ENCODE data around the gene SRGAP1. TPM values are rescaled to one million over a fixed set of nuclear protein-coding genes. Genes with fewer than 3 reads are reported as not detected.

Gene SRGAP1
- total RNA-seq, 4 donors from 2014 or later = 7.6 to 17.5 (median 14.6) TPM

DNA sequence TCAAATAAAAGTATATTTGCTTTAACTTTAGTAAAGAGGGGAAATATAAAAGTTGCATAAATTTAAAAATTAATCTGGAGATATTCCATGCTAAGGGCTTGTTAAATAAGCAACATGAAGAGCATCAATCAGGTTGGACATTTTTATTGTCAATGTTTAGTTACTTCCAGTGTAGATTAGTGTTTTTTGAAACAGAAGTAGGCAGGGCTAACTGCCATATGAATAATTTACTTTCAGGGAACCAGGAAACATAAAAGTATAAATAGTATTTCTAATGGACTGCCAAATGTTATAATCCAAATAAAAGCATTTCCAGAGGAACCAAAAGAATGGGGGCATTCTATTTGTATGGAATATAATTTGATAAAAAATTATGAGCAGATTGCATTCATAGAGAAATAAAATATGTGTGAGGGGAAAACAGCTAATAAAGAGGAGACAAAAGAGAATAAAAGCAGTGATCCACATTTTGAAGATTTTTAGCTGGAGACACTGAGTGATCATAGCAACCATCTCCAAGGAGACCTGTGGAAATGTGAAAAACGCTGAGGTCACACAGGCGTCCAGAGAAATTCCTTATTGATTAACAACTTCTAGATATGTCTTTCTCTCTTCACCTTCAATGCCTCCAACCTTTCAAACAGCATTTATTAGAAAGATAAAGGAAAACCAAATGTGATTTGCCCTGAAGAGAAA is 70.8 kb downstream of the SRGAP1 start:
- DNase-seq (ENCODE audit: extremely low spot score) = no peak
- 28% methylated on average over 2 of the region's 2 CpGs for WGBS
- no peaks in the 10 kb centered on the region for H3K36me3 ChIP-seq
- intact Hi-C loops (cut with DNase I) = no loop called here
- TF ChIP-seq, protein P1, sequence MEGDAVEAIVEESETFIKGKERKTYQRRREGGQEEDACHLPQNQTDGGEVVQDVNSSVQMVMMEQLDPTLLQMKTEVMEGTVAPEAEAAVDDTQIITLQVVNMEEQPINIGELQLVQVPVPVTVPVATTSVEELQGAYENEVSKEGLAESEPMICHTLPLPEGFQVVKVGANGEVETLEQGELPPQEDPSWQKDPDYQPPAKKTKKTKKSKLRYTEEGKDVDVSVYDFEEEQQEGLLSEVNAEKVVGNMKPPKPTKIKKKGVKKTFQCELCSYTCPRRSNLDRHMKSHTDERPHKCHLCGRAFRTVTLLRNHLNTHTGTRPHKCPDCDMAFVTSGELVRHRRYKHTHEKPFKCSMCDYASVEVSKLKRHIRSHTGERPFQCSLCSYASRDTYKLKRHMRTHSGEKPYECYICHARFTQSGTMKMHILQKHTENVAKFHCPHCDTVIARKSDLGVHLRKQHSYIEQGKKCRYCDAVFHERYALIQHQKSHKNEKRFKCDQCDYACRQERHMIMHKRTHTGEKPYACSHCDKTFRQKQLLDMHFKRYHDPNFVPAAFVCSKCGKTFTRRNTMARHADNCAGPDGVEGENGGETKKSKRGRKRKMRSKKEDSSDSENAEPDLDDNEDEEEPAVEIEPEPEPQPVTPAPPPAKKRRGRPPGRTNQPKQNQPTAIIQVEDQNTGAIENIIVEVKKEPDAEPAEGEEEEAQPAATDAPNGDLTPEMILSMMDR (IDR thresholded peaks at IDR 0.05) = no peak
- TF ChIP-seq EP300 (IDR thresholded peaks at IDR 0.05) (no peak), POLR2AphosphoS5 (IDR thresholded peaks at IDR 0.05) (no peak), POLR2A (IDR thresholded peaks at IDR 0.05; ENCODE audit: low read depth) (no peak)
- H3K27me3 ChIP-seq = no peaks in the 10 kb centered on the region
- H3K4me1 ChIP-seq = peaks cover 17 to 51% (median 42%) of the 10 kb centered on the region in 4 donors
- no peak overlapping the region for H3K27ac ChIP-seq (replicated peaks in 1 of 4)
- H3K4me3 ChIP-seq = no peak overlapping the region
- H3K9me3 ChIP-seq = no peaks in the 10 kb centered on the region

DNA sequence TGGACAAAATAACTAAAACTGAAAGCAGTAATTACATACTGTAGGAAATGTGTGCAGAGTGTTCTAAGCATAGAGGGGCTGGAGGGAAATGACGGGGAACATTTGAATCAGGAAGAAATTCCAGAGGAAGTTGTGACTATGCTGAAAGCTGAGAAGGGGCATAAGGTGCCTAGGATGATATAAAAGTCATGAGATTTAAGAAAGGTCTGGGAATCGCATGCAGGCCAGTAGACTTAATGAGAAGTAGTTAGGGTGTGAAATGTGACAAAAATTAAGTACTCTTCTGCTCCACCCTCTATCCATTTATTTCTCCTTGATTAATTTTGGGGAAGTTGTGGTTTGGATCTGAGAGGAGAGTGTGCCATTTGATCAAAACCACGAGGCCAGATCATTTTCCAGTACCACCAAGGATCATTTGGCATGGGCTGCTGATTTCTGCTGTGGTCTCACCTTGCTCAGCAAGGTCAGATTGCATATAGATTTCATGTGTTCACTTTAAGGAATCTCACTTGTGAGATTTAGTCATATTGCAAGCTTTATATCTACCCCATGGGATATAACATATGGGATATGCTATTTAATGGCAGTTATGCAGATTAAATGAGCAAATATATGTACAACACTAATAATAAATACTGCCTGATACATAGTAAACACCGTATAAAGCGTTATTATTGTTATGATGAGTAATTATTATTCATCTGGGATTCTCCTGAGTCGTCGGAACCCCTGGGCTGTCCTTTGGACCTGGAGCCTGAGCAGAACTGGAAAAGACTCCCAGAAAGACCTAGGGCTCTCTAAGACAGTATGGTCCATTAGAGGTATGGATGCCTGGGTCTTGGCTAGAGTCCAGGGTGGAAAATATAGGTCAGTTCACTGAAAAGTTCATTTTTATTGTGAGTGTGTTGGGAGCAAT is 72.3 kb downstream of the SRGAP1 start:
- Histone ChIP-seq H3K4me3 (no peak overlapping the region), H3K27ac (replicated peaks in 1 of 4) (peak overlapping the region in 2 of 4 donors; percentile 25 to 34), H3K4me1 (peaks cover 11 to 46% (median 42%) of the 10 kb centered on the region in 4 donors), H3K36me3 (no peaks in the 10 kb centered on the region), H3K27me3 (no peaks in the 10 kb centered on the region), H3K9me3 (no peaks in the 10 kb centered on the region)
- intact Hi-C loops (cut with DNase I) = no loop called here
- no peak for DNase-seq (ENCODE audit: extremely low spot score)
- WGBS = 73% methylated on average over 7 of the region's 7 CpGs
- TF ChIP-seq POLR2A (IDR thresholded peaks at IDR 0.05; ENCODE audit: low read depth) (no peak), EP300 (IDR thresholded peaks at IDR 0.05) (no peak), POLR2AphosphoS5 (IDR thresholded peaks at IDR 0.05) (no peak)
- TF ChIP-seq, protein P1 (IDR thresholded peaks at IDR 0.05) = no peak

DNA sequence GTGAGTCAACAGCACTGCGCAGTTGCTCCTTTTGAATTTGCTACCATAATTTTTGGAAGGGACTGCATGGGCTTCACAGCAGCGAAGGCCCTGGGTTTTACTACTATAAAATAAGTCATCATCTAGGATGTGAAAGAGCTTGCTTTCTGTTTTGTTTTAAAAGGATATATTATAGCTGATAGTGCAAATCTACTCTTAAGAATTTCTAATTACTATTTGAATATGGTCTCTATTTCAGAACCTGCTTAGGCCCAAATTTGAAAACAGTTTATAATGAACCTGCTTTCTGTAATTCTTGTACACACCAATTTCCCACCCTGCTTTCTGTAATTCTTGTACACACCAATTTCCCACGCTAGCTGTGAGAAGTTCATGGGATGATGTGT is 73.0 kb downstream of the SRGAP1 start:
- TF ChIP-seq, protein P1 (IDR thresholded peaks at IDR 0.05) = no peak
- TF ChIP-seq EP300 (IDR thresholded peaks at IDR 0.05) = no peak
- no peak for TF ChIP-seq POLR2A (IDR thresholded peaks at IDR 0.05; ENCODE audit: low read depth)
- TF ChIP-seq POLR2AphosphoS5 (IDR thresholded peaks at IDR 0.05) = no peak
- no peak overlapping the region for H3K4me3 ChIP-seq
- H3K36me3 ChIP-seq = no peaks in the 10 kb centered on the region
- H3K27me3 ChIP-seq = no peaks in the 10 kb centered on the region
- 93% methylated on average over 3 of the region's 3 CpGs for WGBS
- no peaks in the 10 kb centered on the region for H3K9me3 ChIP-seq
- H3K27ac ChIP-seq (replicated peaks in 1 of 4) = peak overlapping the region in 3 of 4 donors; percentile 25 to 34 (median 33)
- no peak for DNase-seq (ENCODE audit: extremely low spot score)
- peaks cover 10 to 46% (median 42%) of the 10 kb centered on the region in 4 donors for H3K4me1 ChIP-seq
- intact Hi-C loops (cut with DNase I) = no loop called here

DNA sequence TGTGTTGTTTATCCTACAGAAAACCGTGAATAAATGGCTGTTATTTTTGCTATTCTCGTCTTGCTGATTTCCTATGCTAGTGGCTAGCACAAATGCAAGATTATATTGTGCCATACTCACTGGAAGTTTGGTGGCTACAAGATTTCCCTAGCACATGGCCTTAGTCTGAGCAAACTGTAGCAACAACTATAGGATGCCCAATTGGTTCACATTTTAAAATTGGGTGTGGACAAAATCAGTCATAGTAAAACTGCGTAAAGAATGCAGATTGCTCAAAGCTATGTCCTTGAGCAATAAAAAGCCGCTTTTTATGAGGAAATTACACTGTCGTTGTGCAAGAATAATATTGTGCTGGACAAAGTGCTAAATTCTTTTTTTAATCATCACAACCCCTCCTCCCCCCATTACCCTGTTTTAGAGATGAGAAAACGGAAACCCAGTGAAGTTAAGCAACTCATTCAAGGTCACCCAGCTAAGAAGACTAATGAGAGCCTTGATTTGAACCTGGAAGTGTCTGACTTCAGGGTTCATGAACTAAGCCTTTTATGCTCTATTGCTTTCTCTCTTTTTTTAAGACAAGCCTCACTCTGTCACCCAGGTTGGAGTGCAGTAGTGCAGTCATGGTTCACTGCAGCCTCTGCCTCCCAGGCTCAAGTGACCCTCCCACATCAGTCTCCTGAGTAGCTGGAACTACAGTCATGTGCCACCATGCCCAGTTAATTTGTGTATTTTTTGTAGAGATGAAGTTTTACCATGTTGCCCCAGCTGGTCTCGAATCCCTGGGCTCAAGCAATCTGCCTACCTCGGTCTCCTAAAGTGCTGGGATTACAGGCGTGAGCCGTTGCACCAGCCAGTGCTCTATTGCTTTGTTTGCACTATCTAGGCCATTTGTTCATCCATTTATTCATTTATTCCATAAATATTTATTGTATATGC is 73.6 kb downstream of the SRGAP1 start:
- no peaks in the 10 kb centered on the region for H3K9me3 ChIP-seq
- peak in 1 of 2 donors; percentile 69 for TF ChIP-seq POLR2AphosphoS5 (IDR thresholded peaks at IDR 0.05)
- TF ChIP-seq POLR2A (IDR thresholded peaks at IDR 0.05; ENCODE audit: low read depth) = no peak
- H3K4me3 ChIP-seq = no peak overlapping the region
- 67% methylated on average over 10 of the region's 10 CpGs for WGBS
- peak overlapping the region in 3 of 4 donors; percentile 25 to 34 (median 33) for H3K27ac ChIP-seq (replicated peaks in 1 of 4)
- intact Hi-C loops (cut with DNase I) = no loop called here
- DNase-seq (ENCODE audit: extremely low spot score) = no peak
- no peaks in the 10 kb centered on the region for H3K27me3 ChIP-seq
- H3K36me3 ChIP-seq = no peaks in the 10 kb centered on the region
- peaks cover 10 to 46% (median 42%) of the 10 kb centered on the region in 4 donors for H3K4me1 ChIP-seq
